ENCODE results near the gene IRAK2. TPM values are rescaled to one million over a fixed set of nuclear protein-coding genes. Genes with fewer than 3 reads are reported as not detected.

Gene IRAK2
- total RNA-seq, 2 donors from 2014 or later, result 5.6 to 10.1 TPM

GRCh38 chr3:10238345-10239183 lies 73.8 kb downstream of the IRAK2 start:
- Mint-ChIP-seq H3K27me3 (no peaks in the 10 kb centered on the region), H3K4me3 (peak overlapping the region; percentile 56), H3K27ac (peak overlapping the region; percentile 85), H3K9me3 (no peaks in the 10 kb centered on the region), H3K4me1 (peaks cover 35% of the 10 kb centered on the region), H3K36me3 (ENCODE audit: low read depth) (peaks cover 43% of the 10 kb centered on the region)
- peak; percentile 41 for ATAC-seq (replicated peaks)

- Mint-ChIP-seq H3K4me1 (peaks cover 47% of the 10 kb centered on the region), H3K4me3 (no peak overlapping the region), H3K9me3 (no peaks in the 10 kb centered on the region), H3K36me3 (ENCODE audit: low read depth) (peaks cover 27% of the 10 kb centered on the region), H3K27me3 (no peaks in the 10 kb centered on the region), H3K27ac (no peak overlapping the region)
- no peak for ATAC-seq (replicated peaks)
Measured at GRCh38 chr3:10240799-10241198, 76.1 kb downstream of the IRAK2 start.

- H3K9me3 Mint-ChIP-seq, result peaks cover 4% of the 10 kb centered on the region
- H3K4me1 Mint-ChIP-seq, result peaks cover 44% of the 10 kb centered on the region
- H3K27ac Mint-ChIP-seq, result peak overlapping the region; percentile 99
- peak overlapping the region; percentile 93 for H3K4me3 Mint-ChIP-seq
- H3K27me3 Mint-ChIP-seq, result no peaks in the 10 kb centered on the region
- H3K36me3 Mint-ChIP-seq (ENCODE audit: low read depth), result peaks cover 30% of the 10 kb centered on the region
- peak; percentile 96 for ATAC-seq (replicated peaks)
Measured at GRCh38 chr3:10242182-10243065, 77.7 kb downstream of the IRAK2 start.

GRCh38 chr3:10244009-10244408 lies 79.3 kb downstream of the IRAK2 start:
- Mint-ChIP-seq H3K9me3 (peaks cover 7% of the 10 kb centered on the region), H3K4me3 (peak overlapping the region; percentile 93), H3K36me3 (ENCODE audit: low read depth) (peaks cover 31% of the 10 kb centered on the region), H3K27ac (peak overlapping the region; percentile 99), H3K27me3 (no peaks in the 10 kb centered on the region), H3K4me1 (peaks cover 36% of the 10 kb centered on the region)
- ATAC-seq (replicated peaks), result no peak

GRCh38 chr3:10245081-10245712 lies 80.5 kb downstream of the IRAK2 start:
- Mint-ChIP-seq H3K4me3 (peak overlapping the region; percentile 93), H3K27me3 (no peaks in the 10 kb centered on the region), H3K27ac (peak overlapping the region; percentile 99), H3K9me3 (peaks cover 7% of the 10 kb centered on the region), H3K36me3 (ENCODE audit: low read depth) (peaks cover 38% of the 10 kb centered on the region), H3K4me1 (peaks cover 43% of the 10 kb centered on the region)
- no peak for ATAC-seq (replicated peaks)

- Mint-ChIP-seq H3K36me3 (ENCODE audit: low read depth) (peaks cover 56% of the 10 kb centered on the region), H3K9me3 (peaks cover 7% of the 10 kb centered on the region), H3K4me1 (peaks cover 50% of the 10 kb centered on the region), H3K4me3 (peak overlapping the region; percentile 94), H3K27ac (peak overlapping the region; percentile 95), H3K27me3 (no peaks in the 10 kb centered on the region)
- no peak for ATAC-seq (replicated peaks)
Measured at GRCh38 chr3:10247679-10248183, 83.0 kb downstream of the IRAK2 start.

GRCh38 chr3:10248184-10248983 lies 83.7 kb downstream of the IRAK2 start, which contains the start of gene TATDN2:
Gene TATDN2 (plus strand): TSS chr3:10248459. CDS start chr3:10249201, 742 bp downstream.
- H3K4me1 Mint-ChIP-seq, result peaks cover 46% of the 10 kb centered on the region
- no peaks in the 10 kb centered on the region for H3K27me3 Mint-ChIP-seq
- ATAC-seq (replicated peaks), result peak; percentile 92
- peak within 1 kb of the TSS; percentile 98 for H3K27ac Mint-ChIP-seq
- peaks cover 7% of the 10 kb centered on the region for H3K9me3 Mint-ChIP-seq
- peaks cover 62% of the 10 kb centered on the region for H3K36me3 Mint-ChIP-seq (ENCODE audit: low read depth)
- H3K4me3 Mint-ChIP-seq, result peak within 1 kb of the TSS; percentile 94

GRCh38 chr3:10248984-10249748 lies 84.4 kb downstream of the IRAK2 start:
- peaks cover 70% of the 10 kb centered on the region for H3K36me3 Mint-ChIP-seq (ENCODE audit: low read depth)
- peak overlapping the region; percentile 98 for H3K27ac Mint-ChIP-seq
- H3K4me3 Mint-ChIP-seq, result peak overlapping the region; percentile 94
- ATAC-seq (replicated peaks), result peak; percentile 48
- H3K27me3 Mint-ChIP-seq, result no peaks in the 10 kb centered on the region
- H3K9me3 Mint-ChIP-seq, result peaks cover 7% of the 10 kb centered on the region
- peaks cover 49% of the 10 kb centered on the region for H3K4me1 Mint-ChIP-seq

- H3K27me3 Mint-ChIP-seq, result no peaks in the 10 kb centered on the region
- peaks cover 51% of the 10 kb centered on the region for H3K4me1 Mint-ChIP-seq
- peak overlapping the region; percentile 94 for H3K4me3 Mint-ChIP-seq
- H3K27ac Mint-ChIP-seq, result peak overlapping the region; percentile 98
- peak; percentile 40 for ATAC-seq (replicated peaks)
- peaks cover 7% of the 10 kb centered on the region for H3K9me3 Mint-ChIP-seq
- H3K36me3 Mint-ChIP-seq (ENCODE audit: low read depth), result peaks cover 77% of the 10 kb centered on the region
Measured at GRCh38 chr3:10249833-10250232, 85.1 kb downstream of the IRAK2 start.

GRCh38 chr3:10251006-10251405 lies 86.3 kb downstream of the IRAK2 start:
- ATAC-seq (replicated peaks), result no peak

GRCh38 chr3:10253731-10254130 lies 89.0 kb downstream of the IRAK2 start:
- no peaks in the 10 kb centered on the region for H3K27me3 Mint-ChIP-seq
- no peak for ATAC-seq (replicated peaks)
- no peaks in the 10 kb centered on the region for H3K9me3 Mint-ChIP-seq
- peaks cover 52% of the 10 kb centered on the region for H3K4me1 Mint-ChIP-seq
- H3K36me3 Mint-ChIP-seq (ENCODE audit: low read depth), result peaks cover 100% of the 10 kb centered on the region
- H3K4me3 Mint-ChIP-seq, result peak overlapping the region; percentile 94
- H3K27ac Mint-ChIP-seq, result peak overlapping the region; percentile 49

More at GRCh38 chr3:10251006-10251405, 86.3 kb downstream of the IRAK2 start:
- Mint-ChIP-seq H3K9me3 (peaks cover 7% of the 10 kb centered on the region), H3K27ac (peak overlapping the region; percentile 98), H3K36me3 (ENCODE audit: low read depth) (peaks cover 87% of the 10 kb centered on the region), H3K27me3 (no peaks in the 10 kb centered on the region), H3K4me3 (peak overlapping the region; percentile 94), H3K4me1 (peaks cover 49% of the 10 kb centered on the region)

GRCh38 chr3:10255835-10256234 lies 91.1 kb downstream of the IRAK2 start:
- ATAC-seq (replicated peaks), result no peak
- no peaks in the 10 kb centered on the region for H3K9me3 Mint-ChIP-seq
- peak overlapping the region; percentile 94 for H3K4me3 Mint-ChIP-seq
- H3K36me3 Mint-ChIP-seq (ENCODE audit: low read depth), result peaks cover 100% of the 10 kb centered on the region
- no peaks in the 10 kb centered on the region for H3K27me3 Mint-ChIP-seq
- H3K4me1 Mint-ChIP-seq, result peaks cover 50% of the 10 kb centered on the region
- H3K27ac Mint-ChIP-seq, result peak overlapping the region; percentile 49

- H3K4me3 Mint-ChIP-seq, result peak overlapping the region; percentile 24
- H3K36me3 Mint-ChIP-seq (ENCODE audit: low read depth), result peaks cover 100% of the 10 kb centered on the region
- H3K9me3 Mint-ChIP-seq, result no peaks in the 10 kb centered on the region
- H3K4me1 Mint-ChIP-seq, result peaks cover 53% of the 10 kb centered on the region
- H3K27ac Mint-ChIP-seq, result no peak overlapping the region
- no peaks in the 10 kb centered on the region for H3K27me3 Mint-ChIP-seq
- no peak for ATAC-seq (replicated peaks)
Measured at GRCh38 chr3:10259036-10259435, 94.3 kb downstream of the IRAK2 start.
